Superior temporal gyrus (tissue), 1 donor: Measurements from ENCODE around the gene TMEM198.

ENCODE experiments used
- DNase-seq: peaks from one replicate; pipeline ENCODE4 v3.0.0-alpha.2; 2016; ENCODE audit errors: extremely low spot score

Gene TMEM198

GRCh38 chr2:219578811-219579613 is 35.2 kb downstream of the TMEM198 start:
- no peak for DNase-seq

- no peak for DNase-seq
These were observed 37.5 kb downstream of the TMEM198 start for GRCh38 chr2:219581346-219581745.

GRCh38 chr2:219591091-219591490 is 47.3 kb downstream of the TMEM198 start:
- DNase-seq, result no peak

- no peak for DNase-seq
These were observed 48.9 kb downstream of the TMEM198 start for GRCh38 chr2:219592736-219593135.

GRCh38 chr2:219593154-219593553 is 49.3 kb downstream of the TMEM198 start:
- no peak for DNase-seq

GRCh38 chr2:219595256-219595655 is 51.4 kb downstream of the TMEM198 start:
- no peak for DNase-seq

- DNase-seq, result peak; percentile 55
These were observed 53.2 kb downstream of the TMEM198 start for GRCh38 chr2:219596954-219597551.

GRCh38 chr2:219597552-219598307 is 53.9 kb downstream of the TMEM198 start, which contains the start of gene STK11IP:
STK11IP (plus strand) TSS chr2:219597857; CDS start chr2:219598120, 263 bp downstream.
- peak; percentile 98 for DNase-seq

GRCh38 chr2:219598308-219599078 is 54.7 kb downstream of the TMEM198 start:
- no peak for DNase-seq
